IPS-11a (cell line): Measurements from ENCODE around the gene DISP2.

Experiments used
- H3K4me3 ChIP-seq: one replicate; pipeline ENCODE4 v1.5.1; 2013; ENCODE audit warnings: low read depth, low read length, control low read depth

Gene DISP2

GRCh38 chr15:40418126-40418525 is 60.1 kb downstream of the DISP2 start:
- H3K4me3 ChIP-seq = no peak overlapping the region

DNA sequence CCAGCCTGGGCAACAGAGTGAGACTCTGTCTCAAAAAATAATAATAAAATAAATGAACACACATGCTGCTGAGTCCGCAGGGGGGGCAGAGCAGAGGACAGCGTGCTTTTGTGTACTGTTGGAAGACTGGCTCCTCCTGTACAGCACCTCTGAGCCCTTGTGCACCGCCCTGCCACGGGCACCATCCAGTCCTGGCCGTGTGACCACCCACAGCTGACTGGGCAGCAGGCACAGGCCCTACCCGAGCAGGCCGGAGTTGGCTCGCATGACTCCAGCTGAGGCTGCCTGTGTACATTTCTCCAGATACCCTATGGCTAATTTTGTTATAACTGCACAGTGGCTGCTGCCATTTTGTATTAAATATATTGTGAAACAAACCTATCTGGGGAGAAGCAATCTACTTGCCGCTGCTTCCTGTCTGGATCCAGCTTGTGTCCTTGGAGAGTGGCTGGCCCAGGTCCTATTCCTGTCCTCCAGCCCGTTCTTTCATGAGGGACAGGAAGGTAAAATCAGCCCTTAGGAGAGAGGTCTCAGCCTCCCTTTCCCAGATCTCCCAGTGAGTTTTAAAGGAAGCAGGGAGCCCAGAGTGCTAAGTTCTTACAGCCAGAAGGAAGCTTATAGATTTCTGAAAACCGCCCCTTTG is 62.2 kb downstream of the DISP2 start:
- H3K4me3 ChIP-seq = no peak overlapping the region

GRCh38 chr15:40420793-40421192 is 62.8 kb downstream of the DISP2 start:
- H3K4me3 ChIP-seq = no peak overlapping the region

DNA sequence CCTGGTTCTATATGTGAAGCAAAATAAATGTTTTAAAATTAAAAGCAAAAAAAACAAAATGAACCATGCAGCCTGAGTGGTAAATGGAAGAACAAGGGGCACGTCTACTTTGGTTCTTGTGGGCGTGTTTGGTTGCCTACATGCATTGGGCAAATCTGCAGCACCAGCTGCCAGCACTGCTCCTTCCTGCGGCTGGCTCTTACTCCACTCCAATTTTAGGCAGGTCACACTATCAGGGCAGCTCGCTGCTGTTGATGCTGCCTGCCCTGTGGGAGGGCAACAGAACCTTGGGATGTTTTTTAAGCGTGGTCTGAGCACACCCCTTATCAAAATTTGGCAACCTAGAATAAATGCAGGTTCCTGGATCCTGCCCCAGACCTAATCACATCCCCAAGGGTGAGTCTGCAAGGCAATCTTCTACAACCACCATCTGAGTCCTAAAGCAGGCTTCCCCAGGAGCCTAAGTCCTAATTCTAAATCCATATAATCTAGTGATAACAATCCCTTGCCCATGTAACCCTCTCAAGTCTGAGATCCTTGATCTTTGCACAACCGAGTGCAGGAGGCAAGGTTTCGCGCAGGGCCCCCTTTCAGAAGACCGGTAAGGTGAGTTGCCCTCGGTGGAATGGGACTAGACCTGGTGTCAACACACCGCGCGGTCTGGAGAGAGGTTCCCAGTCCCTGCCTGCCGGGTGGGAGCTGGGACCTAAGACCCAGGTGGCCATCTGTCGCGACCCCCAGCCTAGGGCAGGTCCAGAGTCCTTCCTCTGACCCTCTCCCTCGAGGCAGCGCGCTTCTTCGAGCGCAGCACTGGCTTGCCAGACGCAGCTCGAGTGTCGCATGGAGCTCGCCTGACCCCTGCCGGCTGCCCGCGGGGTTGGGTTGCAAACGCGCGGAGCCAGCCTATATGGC is 63.5 kb downstream of the DISP2 start:
- H3K4me3 ChIP-seq = no peak overlapping the region

DNA sequence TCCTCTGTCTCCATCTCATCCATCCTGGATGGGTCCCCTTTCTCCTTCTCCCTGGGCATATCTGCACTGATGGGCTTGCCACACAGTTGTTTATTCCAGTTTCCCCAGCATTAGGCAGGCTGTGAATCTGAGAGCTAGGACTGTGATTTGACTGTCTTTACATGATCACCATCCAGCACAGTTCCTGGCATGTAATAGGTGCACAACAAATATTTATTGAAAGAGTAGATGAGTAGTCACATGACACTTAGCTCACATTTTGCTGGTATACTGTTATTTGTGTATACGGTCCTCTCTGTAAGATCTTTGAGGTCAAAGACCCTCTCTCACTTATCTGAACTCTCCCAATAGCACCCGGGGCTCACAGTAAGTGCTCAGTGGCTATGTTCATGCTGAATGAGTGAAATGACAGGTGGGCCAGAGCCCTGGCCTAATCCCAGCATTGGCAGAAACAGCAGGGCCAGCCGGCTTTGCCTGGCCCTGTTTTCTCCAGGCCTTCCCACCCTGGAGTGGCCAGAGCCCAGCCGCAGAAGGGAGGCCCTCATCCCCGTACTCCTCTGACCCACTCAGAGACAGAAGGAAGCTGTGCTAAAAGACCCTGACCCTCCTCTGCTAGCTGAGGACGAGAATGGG is 66.6 kb downstream of the DISP2 start:
- H3K4me3 ChIP-seq = no peak overlapping the region

DNA sequence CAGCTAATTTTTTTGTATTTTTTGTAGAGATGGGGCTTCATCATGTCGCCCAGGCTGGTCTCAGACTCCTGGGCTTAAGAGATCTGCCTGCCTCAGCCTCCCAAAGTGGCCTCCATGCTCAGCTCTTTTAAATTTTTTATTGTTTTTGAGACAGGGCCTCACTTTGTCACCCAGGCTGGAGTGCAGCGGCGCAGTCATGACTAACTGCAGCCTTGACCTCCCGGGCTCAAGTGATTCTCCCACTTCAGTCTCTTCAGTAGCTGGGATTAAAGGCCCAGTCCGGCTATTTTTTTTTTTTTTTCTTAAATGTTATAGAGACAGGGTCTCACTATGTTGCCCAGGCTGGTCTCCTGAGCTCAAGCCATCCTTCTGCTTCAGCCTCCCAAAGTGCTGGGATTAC is 67.7 kb downstream of the DISP2 start:
- no peak overlapping the region for H3K4me3 ChIP-seq

DNA sequence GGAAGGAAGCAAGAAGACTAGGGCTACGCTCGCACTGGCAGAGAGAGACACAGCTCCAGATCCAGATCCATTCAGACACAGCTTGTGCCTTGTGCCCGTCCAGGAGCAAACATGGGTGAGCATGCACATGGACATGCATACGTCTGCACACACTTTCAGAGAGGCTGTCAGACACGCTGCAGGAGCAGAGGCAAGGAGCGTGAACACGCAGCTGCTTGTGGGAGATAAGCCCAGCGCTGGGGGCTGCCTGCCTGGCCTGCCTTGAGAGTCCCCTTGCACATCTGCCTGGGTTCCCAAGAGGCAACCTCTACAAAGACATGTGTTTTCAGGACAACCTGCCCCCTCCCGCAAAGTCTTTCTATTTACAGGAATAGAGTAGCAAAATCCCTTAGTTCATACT is 69.2 kb downstream of the DISP2 start:
- no peak overlapping the region for H3K4me3 ChIP-seq

GRCh38 chr15:40428185-40428584 is 70.2 kb downstream of the DISP2 start:
- H3K4me3 ChIP-seq = no peak overlapping the region
